Stomach (tissue), 4 donors: ENCODE data around the gene INPP5A.

ENCODE experiments used
- POLR2A ChIP-seq, 4 donors: fragments of 450-650 bp; IDR thresholded peaks; one replicate each; pipeline ENCODE4 v1.6.1; 2016; ENCODE audit warnings: antibody characterized with exemption in 4 of 4, control low read depth in 2 of 4, mild to moderate bottlenecking in 1 of 4, moderate library complexity in 1 of 4
- TF ChIP-seq, protein P1 (sequence below), 7 experiments: fragments of 450-650 bp in 4 of 7; fragments of 200-600 bp in 3 of 7; sonication (generic) in 3 of 7; IDR thresholded peaks; one replicate each; pipeline ENCODE4 v1.5.1; 2016 to 2019; ENCODE audit warnings: antibody characterized with exemption in 7 of 7, control low read depth in 2 of 7, mild to moderate bottlenecking in 1 of 7

DNA sequence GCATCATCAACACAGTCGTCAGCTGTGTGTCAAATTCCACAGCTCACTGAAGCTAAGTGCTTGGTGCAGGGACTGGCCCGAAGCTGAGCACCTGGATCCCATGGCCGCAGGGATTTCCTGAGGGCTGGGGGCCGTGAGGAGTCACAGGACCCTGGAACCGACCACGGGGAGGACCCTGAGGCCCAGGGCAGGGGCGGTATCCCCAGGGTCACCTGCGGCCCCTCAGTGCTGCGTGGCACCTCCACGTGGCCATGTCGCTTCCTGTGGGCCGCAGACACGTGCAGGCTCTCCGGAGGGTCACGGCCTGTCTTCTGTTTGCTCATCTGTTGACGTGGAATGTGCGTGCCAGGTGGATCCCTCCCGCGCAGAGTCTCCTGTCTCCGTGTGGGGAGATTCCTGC lies 194.9 kb downstream of the INPP5A start:
- no peak for TF ChIP-seq POLR2A (IDR thresholded peaks at IDR 0.05)
- TF ChIP-seq, protein P1, sequence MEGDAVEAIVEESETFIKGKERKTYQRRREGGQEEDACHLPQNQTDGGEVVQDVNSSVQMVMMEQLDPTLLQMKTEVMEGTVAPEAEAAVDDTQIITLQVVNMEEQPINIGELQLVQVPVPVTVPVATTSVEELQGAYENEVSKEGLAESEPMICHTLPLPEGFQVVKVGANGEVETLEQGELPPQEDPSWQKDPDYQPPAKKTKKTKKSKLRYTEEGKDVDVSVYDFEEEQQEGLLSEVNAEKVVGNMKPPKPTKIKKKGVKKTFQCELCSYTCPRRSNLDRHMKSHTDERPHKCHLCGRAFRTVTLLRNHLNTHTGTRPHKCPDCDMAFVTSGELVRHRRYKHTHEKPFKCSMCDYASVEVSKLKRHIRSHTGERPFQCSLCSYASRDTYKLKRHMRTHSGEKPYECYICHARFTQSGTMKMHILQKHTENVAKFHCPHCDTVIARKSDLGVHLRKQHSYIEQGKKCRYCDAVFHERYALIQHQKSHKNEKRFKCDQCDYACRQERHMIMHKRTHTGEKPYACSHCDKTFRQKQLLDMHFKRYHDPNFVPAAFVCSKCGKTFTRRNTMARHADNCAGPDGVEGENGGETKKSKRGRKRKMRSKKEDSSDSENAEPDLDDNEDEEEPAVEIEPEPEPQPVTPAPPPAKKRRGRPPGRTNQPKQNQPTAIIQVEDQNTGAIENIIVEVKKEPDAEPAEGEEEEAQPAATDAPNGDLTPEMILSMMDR (IDR thresholded peaks at IDR 0.05): no peak
